GM12892 (cell line): ENCODE measurements around the gene STK16.

Source experiments
- POLR2A ChIP-seq: IDR thresholded peaks from 2 replicates; pipeline ENCODE4 v1.6.1; 2011; ENCODE audit warnings: low read depth, low read length, control low read depth
- TAF1 ChIP-seq: IDR thresholded peaks from 2 replicates; pipeline ENCODE4 v1.6.1; 2011; ENCODE audit warnings: low read depth, mild to moderate bottlenecking, control low read depth, low read length, borderline replicate concordance

DNA sequence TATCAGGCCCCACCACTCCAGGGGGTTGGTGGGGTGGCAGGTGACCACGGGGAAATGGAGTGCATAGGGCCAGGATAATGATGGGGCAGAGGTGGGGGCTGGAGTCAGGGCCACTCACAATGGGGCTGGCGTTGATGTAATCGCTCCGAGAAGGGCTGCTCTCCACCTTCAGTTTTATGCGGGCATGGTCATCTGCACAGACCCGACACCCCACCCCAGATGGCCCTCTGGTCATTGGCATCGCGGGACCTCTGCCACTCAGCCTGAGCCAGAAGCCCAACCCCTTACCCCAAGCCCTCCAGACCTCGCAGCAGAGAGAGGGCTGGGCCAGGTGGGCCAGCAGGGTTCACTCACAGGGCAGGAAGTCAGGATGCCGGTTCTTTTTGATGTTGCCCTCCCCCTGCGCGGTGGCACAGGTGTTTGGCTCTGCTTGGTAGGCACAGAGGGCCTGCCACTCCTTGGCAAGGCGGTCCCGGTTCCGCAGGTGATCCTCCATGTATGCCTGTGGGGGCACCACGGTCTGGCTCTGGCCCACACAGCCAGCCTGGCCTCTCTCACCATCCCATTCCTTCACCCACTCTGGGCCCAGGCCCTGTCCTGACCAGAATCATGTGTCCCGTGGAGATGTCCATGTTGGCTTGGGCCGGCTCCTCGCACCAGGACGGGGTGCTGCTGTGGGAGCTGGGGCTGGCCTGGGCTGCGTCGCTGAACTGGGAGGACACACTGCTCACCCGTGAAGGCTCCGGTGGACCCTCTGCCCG is 51.5 kb downstream of the STK16 start:
- TF ChIP-seq TAF1, result no peak
- no peak for TF ChIP-seq POLR2A
